ENCODE results near the gene MIS18A. TPM values are rescaled to one million over a fixed set of nuclear protein-coding genes. Genes with fewer than 3 reads are reported as not detected.
"Not testable (repeated sequence)": the region's sequence is repeated elsewhere in the genome, so short reads cannot be mapped to it uniquely, and the experiment has no call there.

The MIS18A gene
- total RNA-seq, 1 experiment from 2014 or later, result 17.5 TPM

DNA sequence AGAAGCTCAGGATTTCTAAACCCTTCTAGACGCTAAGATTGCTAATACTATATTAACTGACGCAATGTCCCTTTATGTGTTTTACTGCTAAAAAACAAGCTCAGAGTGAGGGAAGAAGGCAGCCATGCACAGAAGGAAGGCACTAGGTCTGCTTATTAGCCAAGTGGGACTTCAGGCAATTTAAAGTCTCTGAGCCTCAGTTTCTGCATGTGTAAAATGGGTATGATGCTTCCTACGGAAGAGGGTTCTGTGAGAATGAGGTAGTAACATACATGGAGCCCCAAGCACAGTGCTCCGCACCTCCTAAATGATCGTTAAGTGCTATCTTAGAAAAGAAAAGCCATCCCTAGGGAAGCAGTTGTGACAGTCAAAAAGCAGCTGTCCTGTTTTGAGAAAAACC is 16.9 kb downstream of the MIS18A start:
- Histone ChIP-seq H3F3A (ENCODE audit: insufficient read depth, low read depth) (no peaks in the 10 kb centered on the region), H3K36me3 (ENCODE audit: low read depth) (no peaks in the 10 kb centered on the region), H4K20me1 (ENCODE audit: insufficient read depth) (no peaks in the 10 kb centered on the region), H3K27ac (no peak overlapping the region), H3K4me2 (no peak overlapping the region), H2AFZ (no peak overlapping the region), H3K4me3 (no peak overlapping the region), H3K9me2 (ENCODE audit: insufficient read depth) (no peaks in the 10 kb centered on the region), H3K27me3 (ENCODE audit: insufficient read depth, low read depth) (no peaks in the 10 kb centered on the region; the same call in 1 of the 2 replicates), H3K79me2 (ENCODE audit: low read depth) (no peaks in the 10 kb centered on the region), H3K9me3 (ENCODE audit: insufficient read depth, low read depth) (no peaks in the 10 kb centered on the region), H3K4me1 (replicated peaks; ENCODE audit: insufficient read depth) (no peaks in the 10 kb centered on the region)
- intact Hi-C loops (cut with micrococcal nuclease; ENCODE audit: unreplicated experiment), result no loop called here
- BruUV-seq (replicated peaks), result no TSS peak
- no peak for TF ChIP-seq EZH2 (IDR thresholded peaks at IDR 0.05; ENCODE audit: low read depth)
- TF ChIP-seq, protein P1, sequence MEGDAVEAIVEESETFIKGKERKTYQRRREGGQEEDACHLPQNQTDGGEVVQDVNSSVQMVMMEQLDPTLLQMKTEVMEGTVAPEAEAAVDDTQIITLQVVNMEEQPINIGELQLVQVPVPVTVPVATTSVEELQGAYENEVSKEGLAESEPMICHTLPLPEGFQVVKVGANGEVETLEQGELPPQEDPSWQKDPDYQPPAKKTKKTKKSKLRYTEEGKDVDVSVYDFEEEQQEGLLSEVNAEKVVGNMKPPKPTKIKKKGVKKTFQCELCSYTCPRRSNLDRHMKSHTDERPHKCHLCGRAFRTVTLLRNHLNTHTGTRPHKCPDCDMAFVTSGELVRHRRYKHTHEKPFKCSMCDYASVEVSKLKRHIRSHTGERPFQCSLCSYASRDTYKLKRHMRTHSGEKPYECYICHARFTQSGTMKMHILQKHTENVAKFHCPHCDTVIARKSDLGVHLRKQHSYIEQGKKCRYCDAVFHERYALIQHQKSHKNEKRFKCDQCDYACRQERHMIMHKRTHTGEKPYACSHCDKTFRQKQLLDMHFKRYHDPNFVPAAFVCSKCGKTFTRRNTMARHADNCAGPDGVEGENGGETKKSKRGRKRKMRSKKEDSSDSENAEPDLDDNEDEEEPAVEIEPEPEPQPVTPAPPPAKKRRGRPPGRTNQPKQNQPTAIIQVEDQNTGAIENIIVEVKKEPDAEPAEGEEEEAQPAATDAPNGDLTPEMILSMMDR (conservative IDR thresholded peaks at IDR 0.05), result no peak
- DNase-seq, result no peak
- ChIA-PET POLR2A (ENCODE audit: unreplicated experiment) (no interaction called here), CTCF (no interaction called here)

DNA sequence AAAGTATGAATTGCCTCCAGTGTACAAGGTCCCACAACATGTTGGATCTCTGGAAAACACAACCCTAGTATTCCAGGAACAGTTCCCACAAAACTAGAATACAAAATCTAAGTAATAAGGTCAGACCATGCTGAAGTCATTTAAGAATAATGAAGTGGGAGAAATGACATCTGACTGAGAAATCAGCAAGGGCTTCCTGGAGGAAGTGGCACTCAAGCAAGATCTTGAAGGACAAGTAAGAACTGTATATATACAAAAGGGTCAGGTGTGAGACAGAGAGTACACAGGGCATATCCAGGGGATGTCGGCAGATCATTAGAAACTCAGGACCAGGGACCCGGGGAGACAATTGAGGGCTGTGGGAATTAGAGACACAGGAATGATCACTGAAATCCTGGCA is 18.7 kb downstream of the MIS18A start:
- H3K36me3 ChIP-seq (ENCODE audit: low read depth), result no peaks in the 10 kb centered on the region
- no peaks in the 10 kb centered on the region for H3K79me2 ChIP-seq (ENCODE audit: low read depth)
- H3K9me3 ChIP-seq (ENCODE audit: insufficient read depth, low read depth), result no peaks in the 10 kb centered on the region
- no peaks in the 10 kb centered on the region for H4K20me1 ChIP-seq (ENCODE audit: insufficient read depth)
- H2AFZ ChIP-seq, result no peak overlapping the region
- no peak for DNase-seq
- no TSS peak for BruUV-seq (replicated peaks)
- H3K27ac ChIP-seq, result no peak overlapping the region
- no peaks in the 10 kb centered on the region for H3F3A ChIP-seq (ENCODE audit: insufficient read depth, low read depth)
- H3K27me3 ChIP-seq (ENCODE audit: insufficient read depth, low read depth), result no peaks in the 10 kb centered on the region; the same call in 1 of the 2 replicates
- intact Hi-C loops (cut with micrococcal nuclease; ENCODE audit: unreplicated experiment), result loop anchor here (1.0 kb wide), 1 partner anchor 341 kb away; no protein-coding TSS in a partner anchor
- TF ChIP-seq, protein P1 (conservative IDR thresholded peaks at IDR 0.05), result no peak
- TF ChIP-seq EZH2 (IDR thresholded peaks at IDR 0.05; ENCODE audit: low read depth), result no peak
- ChIA-PET CTCF (no interaction called here), POLR2A (ENCODE audit: unreplicated experiment) (no interaction called here)
- H3K9me2 ChIP-seq (ENCODE audit: insufficient read depth), result no peaks in the 10 kb centered on the region
- H3K4me2 ChIP-seq, result no peak overlapping the region
- H3K4me3 ChIP-seq, result no peak overlapping the region
- no peaks in the 10 kb centered on the region for H3K4me1 ChIP-seq (replicated peaks; ENCODE audit: insufficient read depth)

DNA sequence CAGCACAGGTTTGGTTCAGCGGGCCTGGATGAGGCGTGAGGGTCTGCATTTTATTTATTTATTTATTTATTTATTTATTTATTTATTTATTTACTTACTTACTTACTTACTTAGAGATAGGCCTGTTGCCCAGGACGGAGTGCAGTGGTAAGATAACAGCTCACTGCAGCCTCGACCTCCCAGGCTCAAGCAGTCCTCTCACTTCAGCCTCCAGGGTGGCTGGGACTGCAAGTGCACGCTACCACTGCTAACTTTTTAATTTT is 20.1 kb downstream of the MIS18A start:
- DNase-seq; H3K36me3 ChIP-seq (ENCODE audit: low read depth); H3K9me2 ChIP-seq (ENCODE audit: insufficient read depth); H3K4me2 ChIP-seq; H3K27ac ChIP-seq; H3K4me1 ChIP-seq (replicated peaks; ENCODE audit: insufficient read depth); H3K9me3 ChIP-seq (ENCODE audit: insufficient read depth, low read depth); BruUV-seq (replicated peaks); H3K27me3 ChIP-seq (ENCODE audit: insufficient read depth, low read depth); H3K4me3 ChIP-seq; H4K20me1 ChIP-seq (ENCODE audit: insufficient read depth); H3K79me2 ChIP-seq (ENCODE audit: low read depth); POLR2A ChIA-PET (ENCODE audit: unreplicated experiment); H3F3A ChIP-seq (ENCODE audit: insufficient read depth, low read depth); H2AFZ ChIP-seq: not testable (repeated sequence)
- intact Hi-C loops (cut with micrococcal nuclease; ENCODE audit: unreplicated experiment), result loop anchor here (1.0 to 10.0 kb wide), 3 partner anchors 392 to 1164 kb away; no protein-coding TSS in a partner anchor
- CTCF ChIA-PET, result interaction anchor here (0.6 kb wide), 1 partner anchor 56 kb away, joined by 7 read pairs; no protein-coding TSS in a partner anchor
